SK-N-SH (cell line): ENCODE data around the gene GALNTL6. TPM values are rescaled to one million over a fixed set of nuclear protein-coding genes. Genes with fewer than 3 reads are reported as not detected.

Experiments used
- CTCF ChIA-PET: fragments of 300-600, 350-600 bp; formaldehyde crosslinking; extraction: SDS; loops from one replicate; lab custom pipeline; 2021; lab: Yijun Ruan, JAX
- POLR2A ChIA-PET: fragments of 350-600 bp; sonication (Branson Sonifier 250); formaldehyde crosslinking; extraction: SDS; loops from one replicate; lab custom pipeline; 2020; ENCODE audit warnings: antibody characterized with exemption, inconsistent platforms; lab: Yijun Ruan, JAX
- DNase-seq: peaks from one replicate; pipeline ENCODE4 v3.0.0; 2012
- H2AFZ ChIP-seq: fragments of 200-600 bp; sonication (generic); 2 replicates; pipeline ENCODE4 v1.8.1; 2016; ENCODE audit warnings: antibody characterized with exemption, mild to moderate bottlenecking, low read depth
- H3F3A ChIP-seq: fragments of 200-600 bp; sonication (generic); replicated peaks from 2 replicates; pipeline ENCODE3; 2016; ENCODE audit warnings: antibody characterized with exemption, mild to moderate bottlenecking; ENCODE audit not compliant: insufficient read depth
- H3K27ac ChIP-seq, 2 experiments: fragments of 200-500 bp in 1 of 2; fragments of 200-600 bp in 1 of 2; sonication (Bioruptor generic) in 1 of 2; sonication (generic), shearing (Covaris generic) in 1 of 2; 2 replicates each; pipeline versions ENCODE4 v1.5.1 to v1.6.1; 2014 to 2016; ENCODE audit warnings: low read depth in 2 of 2, inconsistent platforms in 1 of 2, low read length in 1 of 2, mild to moderate bottlenecking in 1 of 2, mixed read lengths in 1 of 2
- H3K27me3 ChIP-seq: fragments of 200-600 bp; sonication (generic), shearing (Covaris generic); 2 replicates; pipeline ENCODE4 v1.6.1; 2016; ENCODE audit warnings: mixed run types; ENCODE audit not compliant: insufficient read depth
- H3K36me3 ChIP-seq, 2 experiments: fragments of 200-500 bp in 1 of 2; fragments of 200-600 bp in 1 of 2; sonication (Bioruptor generic) in 1 of 2; sonication (generic) in 1 of 2; replicated peaks in 1 of 2; 2 replicates each; pipeline versions ENCODE3 to v1.5.1; 2014 to 2016; ENCODE audit warnings: low read length in 1 of 2, mild to moderate bottlenecking in 1 of 2; ENCODE audit not compliant: insufficient read depth in 2 of 2, control insufficient read depth in 1 of 2
- H3K4me1 ChIP-seq, 2 experiments: fragments of 200-500 bp in 1 of 2; fragments of 200-600 bp in 1 of 2; sonication (Bioruptor generic) in 1 of 2; sonication (generic), shearing (Covaris generic) in 1 of 2; 2 replicates each; pipeline versions ENCODE4 v1.5.1 to v1.6.1; 2014 to 2016; ENCODE audit warnings: low read depth in 1 of 2, low read length in 1 of 2, mixed run types in 1 of 2; ENCODE audit not compliant: insufficient read depth in 2 of 2, control insufficient read depth in 1 of 2
- H3K4me2 ChIP-seq: fragments of 200-600 bp; sonication (generic), shearing (Covaris generic); 2 replicates; pipeline ENCODE4 v1.6.1; 2017; ENCODE audit warnings: mixed run types
- H3K4me3 ChIP-seq, 2 experiments: fragments of 200-500 bp in 1 of 2; fragments of 200-600 bp in 1 of 2; sonication (Bioruptor generic) in 1 of 2; sonication (generic), shearing (Covaris generic) in 1 of 2; 2 replicates each; pipeline versions ENCODE4 v1.5.1 to v1.8.1; 2014 to 2016; ENCODE audit warnings: low read depth in 2 of 2, inconsistent platforms in 1 of 2, low read length in 1 of 2, mild to moderate bottlenecking in 1 of 2, mixed read lengths in 1 of 2, moderate library complexity in 1 of 2
- H3K79me2 ChIP-seq: fragments of 200-600 bp; sonication (generic); 2 replicates; pipeline ENCODE4 v1.8.1; 2017; ENCODE audit warnings: mild to moderate bottlenecking; ENCODE audit not compliant: insufficient read depth
- H3K9ac ChIP-seq: fragments of 200-600 bp; sonication (generic); 2 replicates; pipeline ENCODE4 v1.6.1; 2017; ENCODE audit warnings: mixed run types
- H3K9me2 ChIP-seq: fragments of 200-600 bp; sonication (generic); 2 replicates; pipeline ENCODE4 v1.6.1; 2017; ENCODE audit warnings: mixed run types
- H3K9me3 ChIP-seq: fragments of 200-600 bp; sonication (generic); 2 replicates; pipeline ENCODE4 v1.6.1; 2017; ENCODE audit warnings: mixed run types, mild to moderate bottlenecking, moderate library complexity
- H4K20me1 ChIP-seq: fragments of 200-600 bp; sonication (generic); 2 replicates; pipeline ENCODE4 v1.6.1; 2017; ENCODE audit warnings: mild to moderate bottlenecking, mixed run types; ENCODE audit not compliant: insufficient read depth
- CHD2 ChIP-seq: fragments of 150-350 bp; IDR thresholded peaks from 2 replicates; pipeline ENCODE4 v1.6.1; 2018; ENCODE audit warnings: low read length; ENCODE audit not compliant: partially characterized antibody
- ELF1 ChIP-seq: IDR thresholded peaks from 2 replicates; pipeline ENCODE4 v1.4.0; 2012
- EP300 ChIP-seq, 2 experiments: IDR thresholded peaks; 2 replicates each; pipeline versions ENCODE4 v1.4.0 to v1.6.1; 2012; ENCODE audit warnings: borderline replicate concordance in 1 of 2, low read depth in 1 of 2, low read length in 1 of 2
- EZH2phosphoT487 ChIP-seq: fragments of 200-600 bp; sonication (generic); IDR thresholded peaks from 2 replicates; pipeline ENCODE4 v1.6.1; 2017; ENCODE audit warnings: low read depth, mixed run types, mild to moderate bottlenecking, antibody characterized with exemption, moderate library complexity, borderline replicate concordance
- FOSL2 ChIP-seq: IDR thresholded peaks from 2 replicates; pipeline ENCODE4 v1.4.0; 2012; ENCODE audit warnings: low read depth, mild to moderate bottlenecking, moderate library complexity, borderline replicate concordance
- FOXJ3 ChIP-seq: sonication (generic); formaldehyde crosslinking; IDR thresholded peaks from 2 replicates; pipeline ENCODE4 v1.5.1; 2020; ENCODE audit warnings: mild to moderate bottlenecking, missing genetic modification reagents
- GABPA ChIP-seq: IDR thresholded peaks from 2 replicates; pipeline ENCODE4 v1.4.0; 2012; ENCODE audit warnings: low read depth, mild to moderate bottlenecking
- GATA2 ChIP-seq: sonication (generic); formaldehyde crosslinking; IDR thresholded peaks from 2 replicates; pipeline ENCODE4 v1.5.0; 2020; ENCODE audit warnings: mild to moderate bottlenecking, missing genetic modification reagents
- IRF3 ChIP-seq: fragments of 150-350 bp; IDR thresholded peaks from 2 replicates; pipeline ENCODE4 v1.6.1; 2016; ENCODE audit warnings: mild to moderate bottlenecking, low read depth, low read length
- JUND ChIP-seq: IDR thresholded peaks from 2 replicates; pipeline ENCODE4 v1.4.0; 2012
- MAX ChIP-seq: IDR thresholded peaks from 2 replicates; pipeline ENCODE4 v1.4.0; 2012; ENCODE audit warnings: low read depth
- MEF2A ChIP-seq: IDR thresholded peaks from 2 replicates; pipeline ENCODE4 v1.4.0; 2012; ENCODE audit warnings: low read depth, borderline replicate concordance
- MXI1 ChIP-seq: IDR thresholded peaks from 2 replicates; pipeline ENCODE4 v1.6.1; 2012; ENCODE audit warnings: mild to moderate bottlenecking, low read depth, low read length, improper control_type of control experiment
- NFIC ChIP-seq: IDR thresholded peaks from 2 replicates; pipeline ENCODE4 v1.4.0; 2012; ENCODE audit warnings: borderline replicate concordance
- NRF1 ChIP-seq: IDR thresholded peaks from 2 replicates; pipeline ENCODE4 v1.6.1; 2012; ENCODE audit warnings: low read depth, mild to moderate bottlenecking, low read length
- PBX3 ChIP-seq: IDR thresholded peaks from 2 replicates; pipeline ENCODE4; 2012
- POLR2AphosphoS5 ChIP-seq: IDR thresholded peaks from 2 replicates; pipeline ENCODE4 v1.6.1; 2012; ENCODE audit warnings: low read depth, low read length
- RAD21 ChIP-seq: IDR thresholded peaks from 2 replicates; pipeline ENCODE4 v1.6.1; 2012; ENCODE audit warnings: mild to moderate bottlenecking, low read length
- RCOR1 ChIP-seq: fragments of 150-350 bp; IDR thresholded peaks from 2 replicates; pipeline ENCODE4 v1.6.1; 2017; ENCODE audit warnings: antibody characterized with exemption, low read length
- RFX5 ChIP-seq: IDR thresholded peaks from 2 replicates; pipeline ENCODE4 v1.6.1; 2012; ENCODE audit warnings: mild to moderate bottlenecking, improper control_type of control experiment, low read length
- RXRA ChIP-seq: IDR thresholded peaks from 2 replicates; pipeline ENCODE4 v1.4.0; 2012; ENCODE audit warnings: low read depth, mild to moderate bottlenecking, borderline replicate concordance
- SIN3A ChIP-seq: IDR thresholded peaks from 2 replicates; pipeline ENCODE4 v1.6.1; 2012; ENCODE audit warnings: low read depth, mild to moderate bottlenecking, low read length, moderate library complexity, borderline replicate concordance
- SMC3 ChIP-seq: IDR thresholded peaks from 2 replicates; pipeline ENCODE4 v1.6.1; 2012; ENCODE audit warnings: low read depth, low read length, improper control_type of control experiment
- TAF1 ChIP-seq: IDR thresholded peaks from 2 replicates; pipeline ENCODE4 v1.6.1; 2012; ENCODE audit warnings: low read depth, mild to moderate bottlenecking, low read length, moderate library complexity, borderline replicate concordance
- TCF12 ChIP-seq: IDR thresholded peaks from 2 replicates; pipeline ENCODE4 v1.4.0; 2012
- TEAD4 ChIP-seq: IDR thresholded peaks from 2 replicates; pipeline ENCODE4 v1.4.0; 2012; ENCODE audit warnings: mild to moderate bottlenecking, borderline replicate concordance; ENCODE audit not compliant: insufficient read depth
- USF1 ChIP-seq: IDR thresholded peaks from 2 replicates; pipeline ENCODE4 v1.4.0; 2012; ENCODE audit warnings: low read depth, borderline replicate concordance
- USF2 ChIP-seq: fragments of 150-350 bp; IDR thresholded peaks from 2 replicates; pipeline ENCODE4 v1.6.1; 2017; ENCODE audit warnings: antibody characterized with exemption, low read length, low read depth, borderline replicate concordance
- YY1 ChIP-seq: IDR thresholded peaks from 2 replicates; pipeline ENCODE4 v1.4.0; 2012; ENCODE audit warnings: low read depth, mild to moderate bottlenecking
- ZBTB33 ChIP-seq: IDR thresholded peaks from 2 replicates; pipeline ENCODE4 v1.4.0; 2012; ENCODE audit warnings: low read depth, borderline replicate concordance
- WGBS: methylation state at CpG from one replicate; pipeline ENCODE4 v1.1.6; 2017; ENCODE audit warnings: low lambda C conversion rate; 5-methylcytosine and 5-hydroxymethylcytosine counted together
- polyA plus RNA-seq, 3 experiments: library from polyadenylated mRNA; depleted of rRNA; stranded (reverse); fragments of >200 nt; gene quantifications; 2 replicates each; pipeline ENCODE4 v1.2.3, GENCODE V29; 2012

The GALNTL6 gene
- polyA plus RNA-seq, 1 of the 3 experiments (the other 2 are of a cell fraction): 0.07 TPM

- Histone ChIP-seq H3K9me2 (no peaks in the 10 kb centered on the region), H3K4me1 (peaks cover 0 to 7% of the 10 kb centered on the region in 2 experiments; a peak in 2 of 4 replicates), H3K4me3 (no peak overlapping the region), H3K27me3 (no peaks in the 10 kb centered on the region), H3K79me2 (no peaks in the 10 kb centered on the region), H3K9me3 (no peaks in the 10 kb centered on the region), H3K9ac (no peak overlapping the region), H3F3A (no peaks in the 10 kb centered on the region), H4K20me1 (no peaks in the 10 kb centered on the region), H3K27ac (peak overlapping the region in 1 of 2 experiments; percentile 94; a peak in 2 of 4 replicates), H3K36me3 (no peaks in the 10 kb centered on the region), H2AFZ (no peak overlapping the region), H3K4me2 (no peak overlapping the region)
- ChIA-PET CTCF (no interaction called here), POLR2A (no interaction called here)
- DNase-seq: peak; percentile 21
- 11% methylated on average over 2 of the region's 2 CpGs for WGBS
- no peak for TF ChIP-seq PBX3
- TF ChIP-seq FOXJ3 (CRISPR knock-in tag): peak; percentile 92; the same call in 1 of the 2 replicates
- TF ChIP-seq POLR2AphosphoS5: peak; percentile 33; the same call in 1 of the 2 replicates
- peak; percentile 65; the same call in 1 of the 2 replicates for TF ChIP-seq TEAD4
- TF ChIP-seq RXRA: no peak
- peak; percentile 96 for TF ChIP-seq RCOR1
- TF ChIP-seq NRF1: no peak
- no peak for TF ChIP-seq EZH2phosphoT487
- TF ChIP-seq SIN3A: no peak
- TF ChIP-seq USF1: no peak
- no peak for TF ChIP-seq ZBTB33
- TF ChIP-seq JUND: no peak
- peak in 1 of 2 experiments; percentile 95; a peak in 2 of 4 replicates for TF ChIP-seq EP300 (IDR thresholded peaks at IDR 0.05; ENCODE audit: borderline replicate concordance in 1 of 2, low read depth in 1 of 2, low read length in 1 of 2)
- TF ChIP-seq USF2: no peak
- TF ChIP-seq FOSL2: no peak
- no peak for TF ChIP-seq MEF2A
- TF ChIP-seq ELF1: no peak
- no peak for TF ChIP-seq GABPA
- TF ChIP-seq RAD21: no peak; the same call in 1 of the 2 replicates
- TF ChIP-seq CHD2: peak; percentile 33
- peak; percentile 93 for TF ChIP-seq GATA2 (CRISPR knock-in tag)
- TF ChIP-seq RFX5: no peak
- TF ChIP-seq TAF1: no peak
- no peak for TF ChIP-seq IRF3
- TF ChIP-seq MAX: no peak
- 0 out of 2 replicates have a peak, but pooled peaks have one; percentile 34 for TF ChIP-seq TCF12
- no peak for TF ChIP-seq YY1
- no peak for TF ChIP-seq MXI1
- no peak for TF ChIP-seq SMC3
- no peak for TF ChIP-seq NFIC
Measured at GRCh38 chr4:172411149-172411548, 597.9 kb downstream of the GALNTL6 start.
